GM15510 (cell line): Measurements from ENCODE around the gene SEC16A.

ENCODE experiments used
- POLR2A ChIP-seq: IDR thresholded peaks from 3 replicates; pipeline ENCODE4 v1.6.1; 2011; ENCODE audit warnings: borderline replicate concordance; ENCODE audit not compliant: insufficient read length; ENCODE audit errors: extremely low read depth

Gene SEC16A

DNA sequence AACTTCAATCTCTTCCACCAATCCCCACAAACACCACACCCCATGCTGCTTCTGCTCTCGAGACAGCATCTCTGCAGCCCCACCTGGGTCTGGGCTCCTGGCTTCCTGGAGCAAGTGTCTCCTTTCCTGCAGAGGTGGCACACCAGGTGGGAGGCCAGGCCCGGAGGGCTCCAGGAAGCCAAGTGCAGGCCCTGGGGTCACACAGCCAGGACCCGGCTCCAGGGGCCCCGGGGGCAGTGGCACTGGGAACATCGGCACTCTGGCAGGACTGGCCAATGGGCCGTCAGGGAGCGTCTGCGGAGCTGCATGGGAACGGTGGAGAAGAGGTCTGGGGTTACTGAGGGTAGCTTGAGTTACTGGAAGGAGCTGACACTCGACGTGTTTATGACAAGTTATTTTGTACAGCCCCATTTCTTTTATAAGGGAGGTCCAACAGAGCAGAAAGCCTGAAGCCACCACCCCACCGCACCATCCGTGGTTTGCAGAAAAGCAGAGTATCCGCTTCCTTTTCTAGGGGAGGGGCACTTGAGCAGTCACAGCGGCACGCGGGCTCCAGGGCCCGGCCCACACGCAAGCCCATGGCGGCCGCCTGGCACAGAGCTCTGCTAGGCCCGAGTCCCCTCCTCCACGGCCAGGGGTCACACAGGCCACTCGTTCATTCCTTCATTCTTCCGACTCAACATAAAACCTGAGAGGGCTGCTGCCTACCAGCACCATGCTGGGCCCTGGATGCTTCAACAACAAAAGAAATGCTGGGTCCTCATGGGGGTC, 28.6 kb downstream of the SEC16A start:
- TF ChIP-seq POLR2A: no peak

DNA sequence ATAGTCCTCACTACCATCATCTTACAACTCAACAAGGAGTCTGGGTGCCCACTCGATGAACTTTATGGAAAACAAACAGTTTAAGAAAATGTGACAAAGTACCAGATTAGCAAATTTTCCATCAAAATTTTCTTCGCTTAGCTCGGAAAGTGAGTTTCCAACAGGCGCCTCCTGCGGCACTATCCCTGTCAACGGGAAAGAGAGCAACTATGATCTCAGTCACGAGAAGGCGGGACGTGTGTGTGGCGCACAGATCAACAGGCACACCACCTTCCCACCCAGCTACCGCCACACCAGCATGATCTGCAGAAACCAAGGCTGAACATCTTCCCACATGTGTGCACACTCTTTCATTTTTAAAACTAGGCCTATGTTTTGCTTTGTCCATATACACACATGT, 29.5 kb downstream of the SEC16A start:
- TF ChIP-seq POLR2A: no peak

DNA sequence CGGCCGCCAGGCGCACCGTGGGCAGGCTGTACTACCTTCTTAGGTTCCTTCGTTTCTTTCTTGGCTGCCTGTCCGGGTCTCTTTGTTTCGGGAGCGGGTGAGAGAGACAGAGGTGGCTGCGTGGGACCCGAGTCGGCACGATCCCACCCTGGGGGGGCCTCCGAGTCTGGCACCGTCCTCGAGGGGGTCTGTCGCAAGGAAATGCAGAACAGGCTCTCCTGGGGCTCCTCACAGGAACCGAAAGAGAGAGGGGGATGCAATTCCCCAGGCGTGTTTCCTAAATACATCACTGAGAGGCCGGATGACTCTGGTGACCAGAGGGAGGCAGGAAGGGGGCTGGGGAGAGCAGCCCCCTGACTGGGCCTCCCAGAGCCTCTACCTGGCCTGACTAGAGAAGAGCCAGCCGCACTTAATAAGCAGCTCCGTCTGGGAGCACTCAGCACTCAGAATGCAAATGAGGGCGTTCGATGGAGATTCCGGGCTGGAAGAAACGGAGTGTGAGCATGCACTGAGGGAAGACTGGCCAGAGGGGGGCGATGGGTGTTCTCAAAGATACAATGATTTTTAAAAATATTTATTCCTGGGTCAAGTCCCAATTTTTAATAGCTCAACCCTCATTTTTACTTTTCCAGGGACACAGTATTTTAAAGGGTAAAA, 31.5 kb downstream of the SEC16A start:
- TF ChIP-seq POLR2A: no peak

DNA sequence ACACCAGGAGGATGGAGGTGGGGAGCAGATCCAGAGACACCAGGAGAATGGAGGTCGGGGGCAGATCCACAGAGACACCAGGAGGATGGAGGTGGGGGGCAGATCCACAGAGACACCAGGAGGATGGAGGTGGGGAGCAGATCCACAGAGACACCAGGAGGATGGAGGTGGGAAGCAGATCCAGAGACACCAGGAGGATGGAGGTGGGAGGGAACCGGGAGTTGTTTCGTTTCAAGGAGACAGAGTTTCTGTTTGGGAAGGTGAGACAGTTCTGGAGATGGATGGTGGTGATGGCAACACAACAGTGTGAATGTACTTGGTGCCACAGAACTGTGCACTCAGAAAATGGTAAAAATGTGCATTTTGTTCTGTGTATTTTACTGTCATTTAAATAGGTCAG, 34.2 kb downstream of the SEC16A start:
- TF ChIP-seq POLR2A: no peak

DNA sequence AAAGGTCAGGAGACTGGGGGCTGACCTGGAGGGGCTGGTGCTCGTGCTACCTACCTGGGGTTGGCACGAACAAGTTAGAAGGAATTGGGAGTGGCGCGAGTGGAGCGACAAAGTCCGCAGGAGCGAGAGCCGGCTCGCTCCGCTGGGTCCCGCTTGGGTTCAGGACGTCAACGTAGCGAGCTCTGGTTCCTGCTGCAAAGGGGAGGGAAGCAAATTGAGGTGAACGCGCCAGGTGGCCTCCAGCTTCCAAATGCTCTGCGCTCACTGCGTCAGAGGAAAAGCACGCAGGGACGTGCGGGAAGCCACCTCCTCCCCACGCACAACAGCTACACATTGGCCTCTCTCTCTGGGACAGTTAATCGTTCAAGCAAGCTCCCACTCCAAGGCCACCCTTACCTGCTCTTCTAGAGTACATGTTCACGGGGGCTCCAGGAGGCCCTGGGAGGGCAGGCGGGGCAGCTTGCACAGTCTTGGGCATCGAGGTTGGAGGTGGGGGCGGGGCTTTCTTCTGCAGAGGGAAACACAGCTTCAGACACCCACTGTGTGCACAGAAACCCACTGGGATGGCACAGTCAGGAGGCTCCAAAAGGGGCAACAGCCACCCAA, 35.6 kb downstream of the SEC16A start:
- no peak for TF ChIP-seq POLR2A

DNA sequence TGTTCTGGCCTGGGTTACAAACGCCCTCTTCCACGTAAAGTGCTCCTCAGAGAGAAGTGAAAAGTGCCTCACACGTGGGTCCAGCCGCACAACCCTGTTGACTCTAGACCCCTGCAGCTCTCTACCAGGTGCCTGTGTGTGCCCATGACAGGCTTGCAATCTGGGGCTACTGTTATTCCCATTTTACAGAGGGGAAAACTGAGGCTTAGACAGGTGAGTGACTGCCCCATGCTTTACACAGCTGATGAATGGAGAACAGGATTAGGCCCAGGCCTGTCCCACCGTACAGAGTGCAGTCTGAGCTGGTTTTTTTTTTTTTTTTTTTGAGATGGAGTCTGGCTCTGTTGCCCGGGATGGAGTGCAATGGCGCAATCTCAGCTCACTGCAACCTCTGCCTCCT, 37.0 kb downstream of the SEC16A start:
- TF ChIP-seq POLR2A: no peak

DNA sequence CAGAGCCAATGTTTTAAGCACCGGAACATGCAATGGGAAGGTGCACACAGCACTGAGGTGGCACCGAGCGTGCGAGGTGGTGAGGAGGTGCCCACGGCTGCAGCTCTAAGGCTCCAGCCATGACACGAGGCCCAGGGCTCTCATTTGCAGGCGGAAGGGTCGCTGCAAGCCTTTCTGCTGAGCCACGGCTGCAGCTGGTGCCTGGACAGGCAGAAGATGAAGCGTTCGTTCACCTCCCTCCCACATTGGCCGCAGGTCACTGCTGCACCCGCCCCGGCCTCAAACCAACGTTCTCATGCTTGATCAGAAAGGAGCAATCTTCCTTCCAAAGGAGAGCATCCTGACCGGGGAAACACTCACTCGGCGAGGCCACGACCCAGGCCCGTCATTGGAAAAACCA, 38.7 kb downstream of the SEC16A start:
- TF ChIP-seq POLR2A: no peak

DNA sequence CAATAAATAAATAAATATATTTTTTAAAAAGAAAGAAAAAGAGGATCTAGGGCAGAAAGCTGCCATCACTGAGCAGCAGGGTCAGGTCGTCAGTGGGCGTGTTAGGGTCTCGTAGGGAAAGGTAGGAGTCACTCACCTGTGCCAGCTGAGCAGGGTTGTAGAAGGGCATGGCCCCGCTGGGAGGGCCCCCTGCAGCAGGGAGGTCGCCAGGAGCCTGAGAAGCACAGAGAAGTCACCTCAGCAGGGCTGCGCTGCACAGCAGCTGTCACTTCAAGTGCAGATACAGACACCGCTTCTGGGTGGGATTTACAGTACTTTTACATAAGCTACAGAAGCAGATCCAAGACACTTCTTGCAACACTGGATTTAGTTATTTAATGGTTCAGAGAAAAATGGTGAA, 39.2 kb downstream of the SEC16A start:
- TF ChIP-seq POLR2A: no peak

DNA sequence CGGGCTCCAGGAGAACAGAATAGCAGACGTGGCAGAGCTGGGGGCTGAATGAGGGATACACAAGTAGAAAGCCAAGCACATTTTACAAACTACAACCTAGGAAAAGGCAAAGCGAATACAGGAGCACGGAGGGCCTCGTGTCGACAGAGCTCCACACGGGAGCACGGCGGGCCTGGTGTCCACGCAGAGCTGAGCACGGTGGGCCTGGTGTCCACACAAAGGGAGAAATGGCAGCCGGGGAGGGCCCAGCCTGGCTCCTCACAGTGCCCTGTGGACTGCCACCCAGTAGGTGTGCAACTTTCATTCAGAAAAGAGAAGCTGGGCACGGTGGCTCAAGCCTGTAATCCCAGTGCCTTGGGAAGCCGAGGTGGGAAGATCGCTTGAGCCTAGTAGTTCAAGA, 39.8 kb downstream of the SEC16A start:
- TF ChIP-seq POLR2A: no peak

DNA sequence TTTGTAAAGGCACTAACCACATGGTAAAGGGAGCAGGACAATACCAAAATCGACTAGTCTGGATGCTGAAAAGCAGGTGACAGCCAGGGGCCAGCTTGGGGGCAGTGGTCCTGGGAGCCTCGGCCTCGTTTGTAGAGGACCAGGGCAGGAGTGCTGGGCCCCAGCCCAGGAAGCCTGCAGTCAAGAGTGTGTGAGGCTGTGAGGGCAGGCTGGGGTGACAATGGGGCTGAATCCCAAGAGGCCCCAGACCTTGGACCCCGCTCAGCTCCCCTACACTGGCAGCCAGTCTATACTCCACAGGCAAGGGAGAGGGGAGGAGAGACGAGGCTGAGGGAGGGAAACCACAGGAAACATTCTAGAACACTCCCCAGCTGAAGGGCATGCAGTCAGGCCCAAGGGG, 40.6 kb downstream of the SEC16A start:
- no peak for TF ChIP-seq POLR2A

DNA sequence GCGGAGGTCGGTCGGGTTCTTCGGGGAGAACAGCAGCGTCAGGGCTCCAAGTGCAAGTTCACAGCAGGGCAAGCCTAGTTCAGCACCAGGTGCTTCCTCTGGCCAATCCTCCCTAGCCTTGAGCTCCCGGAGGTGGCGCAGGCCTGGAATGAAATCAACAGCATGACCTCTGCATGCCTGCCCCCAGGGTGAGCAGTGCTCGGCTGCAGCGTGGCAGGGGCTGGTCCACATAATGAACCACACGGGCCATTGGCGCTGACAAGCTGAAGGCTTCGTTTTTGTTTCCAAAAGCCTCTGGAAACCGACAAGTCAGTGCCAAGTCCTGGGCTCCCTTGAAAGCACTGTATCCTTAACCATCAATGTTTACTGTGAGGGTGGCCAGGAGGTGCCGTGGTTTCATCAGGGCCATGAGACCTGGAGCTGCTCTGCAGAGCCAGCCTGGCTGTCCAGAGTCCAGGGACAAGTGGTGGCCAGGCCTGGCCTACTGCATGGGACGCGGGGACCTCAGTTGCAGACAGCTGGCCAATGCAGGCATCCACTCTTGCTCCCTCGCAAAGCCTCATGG, 41.1 kb downstream of the SEC16A start:
- no peak for TF ChIP-seq POLR2A

DNA sequence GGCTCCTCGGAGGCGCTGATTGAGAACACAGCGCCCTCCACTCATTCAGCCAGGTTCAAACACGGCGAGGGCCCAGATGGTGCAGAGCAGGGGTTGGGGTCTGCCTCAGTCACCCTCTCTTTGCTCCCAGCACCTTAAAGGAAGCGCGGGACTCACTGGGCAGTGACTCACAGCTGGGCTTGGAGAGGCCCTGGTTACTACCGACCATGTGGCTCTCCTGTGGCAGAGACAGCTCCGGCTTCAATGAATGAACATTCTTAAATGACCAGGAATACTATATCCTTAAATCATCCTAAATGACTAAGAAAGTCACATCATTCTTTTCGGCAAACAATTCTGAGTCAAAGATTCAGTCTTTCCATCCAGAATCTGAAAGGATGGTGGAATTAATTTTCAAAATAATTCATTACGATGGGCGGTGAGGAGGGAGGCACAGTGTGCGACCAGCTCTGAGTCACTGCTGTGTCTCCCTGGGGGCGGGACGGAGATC, 41.6 kb downstream of the SEC16A start:
- TF ChIP-seq POLR2A: no peak

DNA sequence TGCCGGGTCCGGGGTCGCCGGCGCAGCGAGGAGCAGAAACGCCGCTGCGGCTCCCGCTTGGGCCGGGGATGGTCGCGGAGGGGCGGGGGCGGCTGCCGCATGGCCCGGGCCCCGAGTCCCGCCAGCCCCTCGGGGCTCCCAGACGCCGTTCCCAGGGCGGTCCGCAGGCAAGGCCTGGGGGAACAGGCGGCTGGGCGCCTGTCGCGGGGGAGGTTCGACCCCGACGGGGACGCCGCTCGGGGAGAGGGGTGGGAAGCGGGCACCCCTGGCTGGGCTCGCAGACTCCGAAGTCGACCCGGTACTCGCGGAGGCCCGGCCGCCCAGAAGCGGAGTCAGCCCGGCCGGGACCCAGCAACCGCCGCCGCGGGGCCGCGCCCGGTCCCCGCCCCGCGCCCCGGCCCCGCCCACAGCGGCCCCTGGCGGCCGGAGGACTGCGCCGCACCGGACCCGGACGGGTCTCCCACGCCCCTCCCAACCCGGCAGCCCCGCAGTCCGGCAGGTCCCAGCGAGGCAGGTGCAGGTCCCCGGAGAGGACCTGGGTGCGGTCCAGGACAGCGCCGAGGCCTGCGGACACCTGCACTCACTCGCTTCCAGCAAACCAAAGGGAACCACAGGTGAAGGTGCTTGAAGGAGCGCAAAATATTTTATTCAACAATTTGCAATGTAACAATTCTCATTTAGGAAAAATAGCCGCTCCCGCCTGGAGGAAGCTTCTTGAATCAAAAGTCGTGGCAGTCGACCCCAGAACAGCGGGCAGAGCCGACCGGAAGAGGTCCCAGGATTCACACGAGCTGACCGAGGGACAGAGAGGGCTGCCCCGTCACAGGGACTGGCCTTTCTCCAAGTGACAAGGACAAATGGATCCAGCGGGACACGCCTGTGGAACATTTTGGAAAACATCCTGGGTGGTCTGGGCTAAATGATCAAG, 43.1 kb downstream of the SEC16A start, which contains the start of gene INPP5E:
INPP5E (minus strand) TSS at position 365 of the 928 bp plus-strand sequence. CDS start 426 bp downstream, outside the sequence.
- TF ChIP-seq POLR2A: peak; percentile 64
